HuH-7 (cell line): ENCODE measurements around the gene THAP5.

ENCODE experiments used
- DNase-seq: peaks from one replicate; pipeline ENCODE4 v3.0.0; 2011; ENCODE audit warnings: low spot score

Gene THAP5

GRCh38 chr7:108569381-108570145 lies at the start of gene THAP5, which contains the start of gene DNAJB9:
Gene THAP5 (minus strand): TSS chr7:108569706. CDS start chr7:108569569, 137 bp downstream.
Gene DNAJB9 (plus strand): TSS chr7:108569874. CDS start chr7:108571727, 1,853 bp downstream.
- DNase-seq: peak; percentile 95

DNA sequence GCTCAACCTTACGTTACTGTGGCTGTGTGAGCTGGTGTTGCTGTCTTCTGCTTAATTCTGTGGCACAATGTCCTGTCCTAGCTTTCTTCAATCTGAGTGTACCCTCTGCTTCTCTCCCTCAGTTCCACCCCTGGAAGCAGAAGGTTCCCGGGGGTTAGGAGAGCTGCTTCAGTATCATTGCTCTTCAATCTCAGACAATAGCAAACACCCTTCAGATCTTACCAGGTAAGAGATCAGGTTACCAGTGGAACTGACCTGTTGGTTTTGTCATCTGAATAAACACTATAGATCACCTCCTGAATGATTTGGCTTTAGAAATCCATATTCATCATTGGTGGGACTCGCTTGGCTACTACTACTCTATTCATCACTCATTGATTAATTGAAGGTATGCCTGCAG lies 48.5 kb upstream of the THAP5 start:
- no peak for DNase-seq

GRCh38 chr7:108614896-108615295 lies 45.4 kb upstream of the THAP5 start:
- DNase-seq: no peak

DNA sequence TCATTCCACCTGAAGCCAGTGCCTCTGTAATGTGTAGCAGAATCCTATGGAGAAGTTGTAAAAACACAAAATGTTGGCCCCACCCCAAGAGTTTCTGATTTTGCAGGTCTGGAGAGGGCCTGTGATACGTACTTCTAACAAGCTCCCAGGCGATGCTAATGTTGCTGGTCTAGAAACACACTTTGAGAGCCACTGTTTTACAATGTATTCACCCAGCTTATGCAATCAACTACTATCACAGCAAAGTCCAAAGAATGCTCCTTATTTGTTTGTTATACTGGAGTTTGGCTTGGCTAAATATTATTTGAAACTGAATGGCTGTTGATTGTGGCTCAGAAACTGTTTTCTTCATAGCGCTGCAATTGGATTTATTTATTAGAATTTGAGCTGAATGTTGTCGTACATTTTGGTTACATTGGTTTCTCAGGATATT lies 44.5 kb upstream of the THAP5 start:
- no peak for DNase-seq

DNA sequence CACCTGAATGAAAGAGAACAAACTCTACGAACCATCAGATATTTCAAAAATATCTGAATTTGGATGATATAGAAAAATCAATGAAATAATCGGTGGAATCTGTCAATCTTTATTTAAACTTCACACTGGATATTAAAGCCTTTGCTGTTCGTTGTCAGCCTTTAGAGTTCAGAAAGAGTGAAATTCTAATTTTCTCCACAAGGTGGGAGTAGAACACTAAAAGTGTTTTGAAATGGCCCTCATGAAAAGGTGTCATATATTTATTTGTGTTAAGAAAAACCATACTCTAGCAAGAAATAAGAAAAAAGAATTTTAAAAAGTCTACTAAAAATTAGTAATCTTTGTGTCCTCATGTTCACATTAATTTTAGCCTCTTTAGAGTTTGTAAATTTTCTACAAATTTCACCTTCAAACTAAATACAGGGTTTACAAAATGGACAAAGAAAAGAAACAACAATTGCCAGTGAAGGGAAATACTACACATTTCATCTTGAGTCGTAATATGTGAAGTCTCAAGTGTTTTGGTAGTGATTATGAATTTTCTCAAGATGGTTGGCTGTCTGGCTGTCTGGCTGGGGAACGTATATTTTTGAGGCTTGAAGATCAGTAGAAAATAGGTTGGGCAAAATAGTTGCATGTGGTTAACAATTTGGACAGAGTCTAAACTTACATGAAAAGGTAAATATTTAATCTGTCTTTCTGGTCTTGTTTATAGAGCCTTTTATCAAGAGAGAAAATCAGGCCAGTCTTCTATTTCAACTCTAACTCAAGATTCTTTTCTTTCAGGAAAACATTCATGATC lies 43.8 kb upstream of the THAP5 start:
- no peak for DNase-seq

- DNase-seq: no peak
Measured at GRCh38 chr7:108611268-108611667, 41.8 kb upstream of the THAP5 start.

- DNase-seq: no peak
Measured at GRCh38 chr7:108609643-108610042, 40.1 kb upstream of the THAP5 start.

DNA sequence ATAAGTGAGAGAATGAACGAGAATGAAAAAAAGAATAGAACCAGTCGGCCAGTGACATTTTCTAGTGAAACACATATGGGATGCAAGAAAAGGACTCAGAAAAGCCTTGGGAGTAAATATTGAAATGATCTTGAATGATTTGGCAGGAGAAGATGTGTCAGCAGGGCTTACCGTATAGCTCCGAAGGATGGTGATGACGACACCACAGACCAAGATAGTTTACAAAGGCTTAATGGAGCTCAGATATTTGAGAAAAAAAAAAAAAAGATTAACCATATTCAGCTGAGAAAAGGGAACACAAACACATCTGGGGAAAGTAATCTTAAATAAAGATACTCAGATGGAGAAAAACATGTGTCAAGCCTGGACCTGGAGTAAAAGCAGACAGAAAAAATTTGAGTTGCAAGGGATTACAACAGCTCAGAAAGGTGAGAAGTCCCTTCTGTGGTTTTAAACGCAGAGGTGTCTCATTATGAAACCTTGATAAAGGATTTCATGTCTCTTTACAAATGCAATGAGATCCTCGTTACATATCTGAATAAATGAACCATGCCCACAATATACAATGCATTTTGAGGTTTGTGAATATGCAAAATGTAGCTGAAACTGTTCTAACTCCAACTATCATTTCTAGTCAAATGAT lies 36.2 kb upstream of the THAP5 start:
- no peak for DNase-seq

- no peak for DNase-seq
Measured at GRCh38 chr7:108604307-108605077, 35.0 kb upstream of the THAP5 start.

DNA sequence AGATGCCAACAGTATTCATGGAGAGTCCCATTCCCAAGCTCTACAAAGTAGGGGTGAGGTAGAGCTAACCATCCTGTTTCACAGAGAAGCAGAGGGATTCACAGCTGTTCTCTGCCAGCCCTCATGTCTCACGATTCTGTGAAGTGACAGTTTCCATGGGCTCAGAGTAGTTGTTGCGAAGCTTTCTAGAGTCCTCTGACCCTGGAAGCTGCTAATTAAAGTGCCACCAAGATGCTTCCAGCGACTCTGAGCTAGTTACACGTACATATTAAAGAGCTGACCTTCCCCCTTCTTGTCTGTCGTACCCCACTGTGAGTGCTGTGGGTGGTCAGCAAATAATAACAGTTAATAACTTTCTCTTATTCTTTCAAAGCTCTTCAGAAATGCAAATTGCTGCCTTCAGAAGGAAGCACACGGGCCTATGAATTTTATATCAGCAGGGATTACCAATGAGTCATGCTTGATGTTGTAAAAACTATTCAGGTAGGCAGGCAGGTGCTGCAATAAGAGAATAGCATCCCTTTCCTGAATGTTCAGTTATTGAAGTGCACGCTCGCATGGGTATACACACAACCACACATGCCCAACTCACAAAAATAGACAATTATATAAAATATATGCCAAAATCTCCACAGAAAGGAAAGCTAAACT lies 34.3 kb upstream of the THAP5 start:
- DNase-seq: no peak

DNA sequence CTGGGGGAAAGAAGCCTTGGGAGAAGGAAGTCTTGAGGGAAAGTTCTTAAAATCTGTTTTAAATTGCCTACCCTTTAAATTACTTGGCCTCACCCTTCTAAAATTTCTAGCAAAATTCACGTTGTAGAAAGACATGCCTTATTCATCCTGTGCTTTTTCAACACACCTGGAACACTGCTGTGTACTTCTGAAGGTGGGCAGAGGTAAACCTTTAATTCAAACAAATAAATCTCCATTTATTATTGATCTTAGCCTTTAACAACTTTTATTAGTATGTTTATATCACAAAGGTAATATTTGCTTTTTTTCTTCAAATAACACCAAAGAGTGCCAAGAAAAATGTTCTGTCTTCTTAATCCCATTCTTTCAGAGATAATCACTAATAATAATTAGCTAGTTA lies 30.9 kb upstream of the THAP5 start:
- DNase-seq: no peak

- no peak for DNase-seq
Measured at GRCh38 chr7:108598914-108599580, 29.5 kb upstream of the THAP5 start.

- DNase-seq: no peak
Measured at GRCh38 chr7:108598153-108598552, 28.6 kb upstream of the THAP5 start.

DNA sequence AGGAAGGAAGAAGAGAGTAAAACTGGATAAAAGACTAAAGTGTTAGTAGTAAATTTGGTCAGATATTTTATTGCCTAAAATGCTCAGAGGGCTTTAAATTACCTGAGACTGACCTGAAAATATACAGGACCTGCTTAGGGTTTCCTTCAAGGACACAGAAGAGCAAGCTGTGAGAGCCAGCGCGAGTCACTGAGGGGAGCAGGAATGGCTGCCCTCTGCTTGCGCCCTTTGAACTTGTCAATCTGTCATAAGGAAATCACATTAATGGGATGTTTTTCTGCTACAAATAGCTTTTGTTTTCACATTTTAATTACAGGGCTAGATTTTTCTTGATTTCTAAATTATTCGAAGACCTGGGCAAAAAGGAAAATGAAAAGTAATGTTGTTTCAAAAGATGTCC lies 27.1 kb upstream of the THAP5 start:
- DNase-seq: no peak

DNA sequence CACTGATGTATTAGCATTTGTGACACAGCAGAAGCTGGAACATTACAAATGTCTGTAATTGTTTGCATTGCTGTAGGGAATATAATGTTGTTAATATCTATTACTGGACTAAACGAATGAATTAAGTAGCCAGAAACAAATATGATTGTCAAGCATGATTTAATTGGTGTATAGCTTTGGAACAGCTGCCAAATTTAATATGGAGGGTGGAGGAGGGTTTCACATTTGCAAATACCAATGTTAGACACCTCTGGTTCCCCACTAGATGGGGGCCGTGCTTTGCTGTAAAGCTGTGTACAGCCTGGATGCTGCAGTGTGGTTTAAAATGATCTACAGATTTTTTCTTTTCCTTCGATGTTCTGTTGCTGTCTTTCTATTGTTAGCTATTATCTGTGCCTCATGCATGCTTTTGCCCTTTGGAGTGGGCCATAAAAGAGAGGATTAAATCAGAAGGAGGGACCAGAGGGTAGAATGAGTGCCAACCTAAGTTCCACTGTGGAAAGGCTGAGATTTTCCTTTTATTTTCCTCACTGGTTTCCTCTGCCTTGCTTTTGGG lies 23.2 kb upstream of the THAP5 start:
- peak; percentile 18 for DNase-seq

- DNase-seq: peak; percentile 9
Measured at GRCh38 chr7:108590606-108591005, 21.1 kb upstream of the THAP5 start.

DNA sequence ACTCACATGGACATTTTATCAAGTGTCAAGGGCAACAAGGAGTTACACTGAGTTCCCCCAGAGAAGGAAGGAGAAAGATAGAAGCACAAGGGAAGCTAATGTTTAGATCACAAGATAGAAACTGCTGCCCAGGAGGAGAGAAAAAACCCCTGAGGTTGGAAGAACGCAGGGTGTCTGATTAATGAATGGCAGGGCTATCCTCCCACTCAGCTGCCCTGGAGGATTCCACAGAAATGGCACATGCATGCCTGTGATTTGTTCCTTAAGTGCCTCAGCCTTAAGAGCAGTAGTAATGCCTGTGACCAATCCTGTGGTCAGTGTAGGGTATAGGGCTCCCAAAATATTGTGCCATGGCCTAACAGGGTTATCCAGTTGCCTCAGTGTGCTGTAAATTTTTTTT lies 20.4 kb upstream of the THAP5 start:
- DNase-seq: no peak

GRCh38 chr7:108589199-108589598 lies 19.7 kb upstream of the THAP5 start:
- DNase-seq: no peak

- no peak for DNase-seq
Measured at GRCh38 chr7:108586274-108586710, 16.8 kb upstream of the THAP5 start.

DNA sequence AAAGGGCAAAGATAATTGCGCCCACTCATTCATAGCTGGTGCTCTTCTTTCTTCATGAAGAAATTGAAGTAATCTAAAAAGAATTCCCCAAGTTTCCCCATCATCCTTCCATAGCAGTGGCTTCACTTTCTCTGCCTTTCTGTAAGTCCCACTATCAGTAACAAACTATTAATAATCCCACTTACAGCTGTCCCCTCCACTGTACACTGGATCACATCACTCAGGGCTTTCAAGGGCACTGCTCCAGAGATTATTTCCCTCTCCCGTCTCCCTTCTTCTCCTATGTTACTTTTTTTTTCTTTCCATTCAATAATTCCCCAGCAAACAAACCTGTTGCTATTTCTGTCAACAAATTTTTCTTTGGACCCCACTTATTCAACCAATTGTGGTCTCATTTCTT lies 16.3 kb upstream of the THAP5 start:
- no peak for DNase-seq

DNA sequence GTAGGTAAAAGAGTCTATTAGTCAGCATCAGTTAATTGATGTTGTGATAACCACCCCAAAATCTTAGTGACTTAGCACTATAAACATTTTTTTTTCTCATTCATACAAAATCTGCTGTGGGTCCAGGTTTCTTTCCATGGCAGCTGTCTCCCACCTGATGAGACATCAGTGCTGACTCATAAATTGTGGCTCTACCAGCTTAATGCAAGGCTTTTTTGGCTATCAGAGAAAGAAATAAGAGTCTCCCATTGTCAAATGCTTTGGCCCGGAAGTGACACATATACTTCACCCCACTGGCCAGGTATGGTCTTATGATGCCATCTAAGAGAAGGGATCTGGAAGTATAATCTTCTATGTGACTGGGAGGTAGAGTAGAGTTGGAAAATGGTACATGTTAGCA lies 14.7 kb upstream of the THAP5 start:
- no peak for DNase-seq
